GM06990 (cell line): ENCODE results near the gene GPR146.

Source experiments
- DNase-seq: peaks from one replicate; pipeline ENCODE4 v3.0.0-alpha.2; 2011; ENCODE audit not compliant: insufficient read length; ENCODE audit errors: extremely low read depth
- H3K27me3 ChIP-seq: replicated peaks from 2 replicates; pipeline ENCODE4 v1.6.0; 2011; ENCODE audit warnings: low read length; ENCODE audit not compliant: control insufficient read depth, insufficient read depth
- H3K36me3 ChIP-seq: 2 replicates; pipeline ENCODE4 v1.5.1; 2011; ENCODE audit warnings: low read length; ENCODE audit not compliant: control insufficient read depth, insufficient read depth
- H3K4me3 ChIP-seq: replicated peaks from 2 replicates; pipeline ENCODE4 v1.5.1; 2011; ENCODE audit warnings: low read depth, mild to moderate bottlenecking, control low read depth, low read length
- CTCF ChIP-seq: IDR thresholded peaks from 2 replicates; pipeline ENCODE4 v1.5.1; 2011; ENCODE audit warnings: low read length, control low read depth, mild to moderate bottlenecking, inconsistent platforms; ENCODE audit not compliant: insufficient read depth, poor library complexity, severe bottlenecking

Gene GPR146

DNA sequence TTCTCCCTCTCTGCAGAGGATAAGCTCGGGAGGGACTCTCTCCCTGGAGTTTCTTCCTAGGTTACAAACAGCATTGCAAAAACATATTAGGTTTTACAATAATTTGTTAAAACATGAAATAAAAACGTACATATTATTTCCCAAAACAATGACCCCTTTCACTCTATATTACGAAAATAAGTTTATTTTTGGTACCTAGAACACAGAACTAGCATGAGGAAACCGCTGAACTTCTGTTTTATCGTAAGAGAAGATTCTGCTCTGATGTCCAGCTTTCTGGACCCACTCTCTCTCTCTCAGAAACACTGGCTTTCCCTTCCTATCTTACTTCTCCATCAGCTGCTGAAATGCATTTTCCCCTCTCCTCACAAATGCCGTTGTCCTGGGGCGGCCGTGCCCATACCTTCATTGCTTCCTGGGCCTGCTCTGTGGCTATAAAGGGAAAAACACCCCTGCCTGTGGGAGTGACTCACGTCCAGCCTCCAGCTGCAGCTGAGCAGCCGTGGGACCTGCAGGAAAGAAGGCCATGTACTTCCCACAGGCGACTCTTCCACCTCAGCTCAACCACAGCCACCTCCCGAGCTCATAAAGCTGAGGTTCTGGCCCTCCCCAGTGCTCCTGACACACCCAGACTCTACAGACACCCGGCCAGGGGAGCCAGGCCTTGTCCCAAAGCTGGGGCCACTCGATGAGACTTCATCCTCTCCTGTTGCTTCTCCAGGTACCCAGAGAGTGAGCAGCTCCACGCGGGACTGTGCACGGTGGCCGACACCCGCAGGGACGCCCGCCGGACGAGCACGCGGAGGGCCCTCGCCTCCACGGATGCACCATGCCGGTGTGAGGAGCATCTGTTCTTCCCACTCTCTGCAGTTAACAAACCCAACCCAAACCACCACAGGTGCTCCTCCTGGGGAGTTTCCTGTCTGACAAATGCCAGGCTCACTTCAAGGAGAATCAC, 46.6 kb downstream of the GPR146 start:
- H3K27me3 ChIP-seq: no peaks in the 10 kb centered on the region
- TF ChIP-seq CTCF: no peak
- H3K4me3 ChIP-seq: no peak overlapping the region
- H3K36me3 ChIP-seq: peaks cover 5% of the 10 kb centered on the region
- no peak for DNase-seq

DNA sequence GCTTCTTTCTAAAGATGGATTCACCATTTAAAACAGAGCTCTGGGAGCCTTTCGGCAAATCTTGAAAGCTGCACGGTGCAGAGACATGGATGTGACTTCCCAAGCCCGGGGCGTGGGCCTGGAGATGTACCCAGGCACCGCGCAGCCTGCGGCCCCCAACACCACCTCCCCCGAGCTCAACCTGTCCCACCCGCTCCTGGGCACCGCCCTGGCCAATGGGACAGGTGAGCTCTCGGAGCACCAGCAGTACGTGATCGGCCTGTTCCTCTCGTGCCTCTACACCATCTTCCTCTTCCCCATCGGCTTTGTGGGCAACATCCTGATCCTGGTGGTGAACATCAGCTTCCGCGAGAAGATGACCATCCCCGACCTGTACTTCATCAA, 47.3 kb downstream of the GPR146 start:
- Histone ChIP-seq H3K4me3 (no peak overlapping the region), H3K36me3 (peaks cover 5% of the 10 kb centered on the region), H3K27me3 (no peaks in the 10 kb centered on the region)
- no peak for DNase-seq
- TF ChIP-seq CTCF: no peak

DNA sequence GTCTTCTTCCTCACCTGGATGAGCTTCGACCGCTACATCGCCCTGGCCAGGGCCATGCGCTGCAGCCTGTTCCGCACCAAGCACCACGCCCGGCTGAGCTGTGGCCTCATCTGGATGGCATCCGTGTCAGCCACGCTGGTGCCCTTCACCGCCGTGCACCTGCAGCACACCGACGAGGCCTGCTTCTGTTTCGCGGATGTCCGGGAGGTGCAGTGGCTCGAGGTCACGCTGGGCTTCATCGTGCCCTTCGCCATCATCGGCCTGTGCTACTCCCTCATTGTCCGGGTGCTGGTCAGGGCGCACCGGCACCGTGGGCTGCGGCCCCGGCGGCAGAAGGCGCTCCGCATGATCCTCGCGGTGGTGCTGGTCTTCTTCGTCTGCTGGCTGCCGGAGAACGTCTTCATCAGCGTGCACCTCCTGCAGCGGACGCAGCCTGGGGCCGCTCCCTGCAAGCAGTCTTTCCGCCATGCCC, 47.9 kb downstream of the GPR146 start:
- Histone ChIP-seq H3K27me3 (no peaks in the 10 kb centered on the region), H3K4me3 (no peak overlapping the region), H3K36me3 (peaks cover 5% of the 10 kb centered on the region)
- DNase-seq: no peak
- TF ChIP-seq CTCF: no peak

DNA sequence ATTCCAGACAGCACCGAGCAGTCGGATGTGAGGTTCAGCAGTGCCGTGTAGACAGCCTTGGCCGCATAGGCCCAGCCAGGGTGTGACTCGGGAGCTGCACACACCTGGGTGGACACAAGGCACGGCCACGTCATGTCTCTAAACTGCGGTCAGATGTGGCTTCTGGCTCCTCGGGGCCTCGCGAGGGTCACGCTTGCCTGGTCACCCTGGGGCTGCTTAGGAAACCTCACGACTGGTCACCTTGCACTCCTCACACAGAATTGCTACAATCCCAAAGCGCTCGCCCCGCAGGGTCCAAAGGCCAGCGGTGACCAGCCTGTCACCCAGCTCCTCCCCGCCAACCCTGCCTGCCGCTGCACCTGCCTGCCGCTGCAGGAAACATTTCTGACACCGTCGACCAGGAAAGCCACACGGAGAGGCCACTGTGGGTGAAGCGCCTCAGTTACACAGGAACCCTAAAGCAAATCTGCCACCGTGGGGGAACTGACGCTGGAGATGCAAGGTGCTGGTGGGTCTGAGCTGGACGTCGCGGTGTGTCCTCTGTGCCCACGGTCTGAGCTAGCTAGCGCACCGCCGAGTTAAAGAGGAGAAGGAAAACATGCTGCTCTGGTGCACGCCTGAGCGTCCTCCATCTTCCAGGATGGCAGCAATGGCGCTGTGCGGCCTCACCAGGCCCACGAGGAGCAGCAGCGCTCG, 48.6 kb downstream of the GPR146 start:
- Histone ChIP-seq H3K4me3 (no peak overlapping the region), H3K27me3 (no peaks in the 10 kb centered on the region), H3K36me3 (peaks cover 5% of the 10 kb centered on the region; the same call in 1 of the 2 replicates)
- no peak for DNase-seq
- no peak for TF ChIP-seq CTCF

GRCh38 chr7:1093502-1093843, 49.1 kb downstream of the GPR146 start:
- peaks cover 5% of the 10 kb centered on the region; the same call in 1 of the 2 replicates for H3K36me3 ChIP-seq
- TF ChIP-seq CTCF: no peak
- no peaks in the 10 kb centered on the region for H3K27me3 ChIP-seq
- no peak overlapping the region for H3K4me3 ChIP-seq
- DNase-seq: no peak
